Bronchial epithelial cell (primary cell): ENCODE results near the gene SLC26A4. TPM values are rescaled to one million over a fixed set of nuclear protein-coding genes. Genes with fewer than 3 reads are reported as not detected.

ENCODE experiments used
- DNase-seq: peaks from one replicate; pipeline ENCODE4 v3.0.0-alpha.2; 2010; ENCODE audit warnings: low read depth
- FAIRE-seq: peaks from 2 replicates; lab custom pipeline; 2011; peaks lifted over from hg19 to GRCh38; lab: Jason Lieb, UNC
- H3K27me3 ChIP-seq: 2 replicates; pipeline ENCODE4 v1.5.1; 2011; ENCODE audit warnings: low read length; ENCODE audit not compliant: control insufficient read depth, insufficient read depth
- H3K36me3 ChIP-seq: 2 replicates; pipeline ENCODE4 v1.5.1; 2011; ENCODE audit warnings: low read length; ENCODE audit not compliant: control insufficient read depth, insufficient read depth
- H3K4me3 ChIP-seq: 2 replicates; pipeline ENCODE4 v1.5.1; 2011; ENCODE audit warnings: mild to moderate bottlenecking, low read depth, low read length, control low read depth
- total RNA-seq: library from RNA; depleted of rRNA; stranded (reverse); fragments of >200 nt; gene quantifications from 2 replicates; pipeline ENCODE4 v1.2.1, GENCODE V29; 2014
- TF ChIP-seq, protein P1 (sequence below): IDR thresholded peaks from 2 replicates; pipeline ENCODE4 v1.5.1; 2011; ENCODE audit warnings: mild to moderate bottlenecking, moderate library complexity, low read length, control low read depth, inconsistent platforms; ENCODE audit not compliant: insufficient read depth, severe bottlenecking

The SLC26A4 gene
- total RNA-seq, 1 donor from 2014 or later, result 0.53 TPM

DNA sequence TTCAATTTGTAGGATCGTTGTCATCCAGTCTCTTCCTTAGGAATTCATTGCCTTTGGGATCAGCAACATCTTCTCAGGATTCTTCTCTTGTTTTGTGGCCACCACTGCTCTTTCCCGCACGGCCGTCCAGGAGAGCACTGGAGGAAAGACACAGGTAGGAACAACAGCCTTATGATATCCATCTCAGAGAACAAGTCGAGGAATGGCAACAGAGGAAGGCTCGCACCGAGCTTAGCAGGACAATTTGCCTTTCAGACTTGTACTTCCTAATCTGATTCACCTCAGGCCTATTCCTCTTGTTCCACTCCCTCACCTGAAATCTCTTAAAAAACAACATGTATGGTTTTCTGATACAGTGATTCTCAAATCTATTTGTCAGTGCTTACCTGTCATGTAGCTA lies 29.5 kb downstream of the SLC26A4 start:
- no peak for DNase-seq
- TF ChIP-seq, protein P1, sequence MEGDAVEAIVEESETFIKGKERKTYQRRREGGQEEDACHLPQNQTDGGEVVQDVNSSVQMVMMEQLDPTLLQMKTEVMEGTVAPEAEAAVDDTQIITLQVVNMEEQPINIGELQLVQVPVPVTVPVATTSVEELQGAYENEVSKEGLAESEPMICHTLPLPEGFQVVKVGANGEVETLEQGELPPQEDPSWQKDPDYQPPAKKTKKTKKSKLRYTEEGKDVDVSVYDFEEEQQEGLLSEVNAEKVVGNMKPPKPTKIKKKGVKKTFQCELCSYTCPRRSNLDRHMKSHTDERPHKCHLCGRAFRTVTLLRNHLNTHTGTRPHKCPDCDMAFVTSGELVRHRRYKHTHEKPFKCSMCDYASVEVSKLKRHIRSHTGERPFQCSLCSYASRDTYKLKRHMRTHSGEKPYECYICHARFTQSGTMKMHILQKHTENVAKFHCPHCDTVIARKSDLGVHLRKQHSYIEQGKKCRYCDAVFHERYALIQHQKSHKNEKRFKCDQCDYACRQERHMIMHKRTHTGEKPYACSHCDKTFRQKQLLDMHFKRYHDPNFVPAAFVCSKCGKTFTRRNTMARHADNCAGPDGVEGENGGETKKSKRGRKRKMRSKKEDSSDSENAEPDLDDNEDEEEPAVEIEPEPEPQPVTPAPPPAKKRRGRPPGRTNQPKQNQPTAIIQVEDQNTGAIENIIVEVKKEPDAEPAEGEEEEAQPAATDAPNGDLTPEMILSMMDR, result no peak
- FAIRE-seq, result no peak
- no peaks in the 10 kb centered on the region for H3K36me3 ChIP-seq
- no peak overlapping the region for H3K4me3 ChIP-seq
- peaks cover 2% of the 10 kb centered on the region for H3K27me3 ChIP-seq

DNA sequence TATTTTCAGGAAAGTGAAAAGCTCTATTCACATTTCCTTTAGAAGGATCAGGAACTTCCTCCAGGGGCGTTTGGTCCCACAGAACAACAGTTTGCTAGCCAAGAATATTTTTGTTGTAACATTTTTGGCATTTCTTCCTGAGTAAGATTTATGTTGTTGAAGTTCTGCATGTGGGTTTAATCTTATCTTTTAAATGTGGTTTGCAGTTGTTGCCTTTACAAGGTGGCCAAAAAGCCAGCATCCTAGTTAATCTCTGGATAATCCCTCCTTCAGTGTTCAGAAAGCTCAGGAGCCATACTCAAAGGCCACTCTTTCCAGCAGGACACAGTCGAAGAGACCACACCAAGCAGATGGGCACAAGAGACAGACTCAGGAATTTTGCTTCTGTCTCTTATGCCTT lies 30.0 kb downstream of the SLC26A4 start:
- Histone ChIP-seq H3K27me3 (peaks cover 2% of the 10 kb centered on the region), H3K4me3 (no peak overlapping the region), H3K36me3 (no peaks in the 10 kb centered on the region)
- TF ChIP-seq, protein P1, result no peak
- no peak for FAIRE-seq
- no peak for DNase-seq

DNA sequence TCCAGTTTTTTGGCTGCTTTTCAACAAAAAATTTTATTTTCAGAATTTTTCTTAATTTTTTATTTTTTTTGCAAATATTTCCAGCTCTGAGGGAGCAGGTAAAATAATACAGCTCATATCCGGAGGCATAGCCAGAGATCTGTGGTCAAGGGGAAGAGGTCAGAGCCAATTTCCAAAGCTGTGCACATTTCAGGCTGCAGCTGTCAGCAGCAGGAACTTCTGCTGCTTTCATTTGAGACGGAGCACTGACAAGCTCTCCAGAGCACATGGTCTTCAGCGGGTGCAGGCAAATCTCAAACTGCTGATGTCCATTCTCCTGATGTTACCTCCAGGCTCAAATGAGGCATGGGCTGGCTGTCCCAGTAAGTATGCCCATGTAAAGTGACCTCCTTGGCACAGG lies 31.1 kb downstream of the SLC26A4 start:
- Histone ChIP-seq H3K27me3 (peaks cover 2% of the 10 kb centered on the region), H3K36me3 (no peaks in the 10 kb centered on the region), H3K4me3 (no peak overlapping the region)
- DNase-seq (no peak), FAIRE-seq (no peak)
- TF ChIP-seq, protein P1, result no peak

DNA sequence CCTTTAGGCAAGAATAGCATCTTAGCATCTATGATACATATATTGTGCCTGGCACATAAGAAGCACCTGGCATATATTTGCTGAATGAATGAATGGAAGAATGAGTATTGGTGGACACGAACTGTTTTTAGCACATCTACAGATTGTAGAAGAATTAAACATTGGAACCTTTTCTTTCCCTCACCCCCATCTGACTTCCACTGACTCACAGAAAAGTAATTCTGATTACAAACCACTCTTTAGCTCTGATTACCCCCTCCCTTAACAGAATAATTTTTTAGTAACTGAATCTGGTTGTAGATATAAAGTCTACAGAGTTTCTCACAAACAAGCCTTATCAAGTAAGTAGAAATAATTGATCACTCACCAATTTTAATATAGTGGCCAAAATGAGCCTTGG lies 31.9 kb downstream of the SLC26A4 start:
- Histone ChIP-seq H3K36me3 (no peaks in the 10 kb centered on the region), H3K4me3 (no peak overlapping the region), H3K27me3 (peaks cover 2% of the 10 kb centered on the region)
- FAIRE-seq (no peak), DNase-seq (no peak)
- TF ChIP-seq, protein P1, result no peak

DNA sequence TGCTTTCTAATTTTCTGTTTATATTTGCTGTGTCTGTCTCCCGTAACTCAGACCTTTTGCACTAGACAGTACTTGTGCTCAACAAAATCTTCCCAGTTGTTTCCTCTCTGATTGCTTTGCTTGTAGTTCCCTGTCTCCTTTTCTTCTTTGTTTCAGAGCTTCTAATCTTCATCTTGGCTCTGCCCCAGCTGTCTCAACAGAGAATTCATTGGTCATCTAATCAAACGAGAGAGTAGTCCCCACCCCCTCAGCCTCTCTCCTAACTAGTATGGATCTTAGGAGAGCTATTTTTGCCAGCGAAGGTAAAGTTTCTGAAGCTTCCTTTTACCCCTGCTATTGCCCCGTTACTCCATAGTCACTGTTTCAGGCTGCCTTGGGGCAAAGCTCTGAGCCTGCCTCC lies 32.8 kb downstream of the SLC26A4 start:
- no peak for DNase-seq
- Histone ChIP-seq H3K4me3 (no peak overlapping the region), H3K36me3 (no peaks in the 10 kb centered on the region), H3K27me3 (peaks cover 2% of the 10 kb centered on the region)
- FAIRE-seq, result no peak
- TF ChIP-seq, protein P1, result no peak

DNA sequence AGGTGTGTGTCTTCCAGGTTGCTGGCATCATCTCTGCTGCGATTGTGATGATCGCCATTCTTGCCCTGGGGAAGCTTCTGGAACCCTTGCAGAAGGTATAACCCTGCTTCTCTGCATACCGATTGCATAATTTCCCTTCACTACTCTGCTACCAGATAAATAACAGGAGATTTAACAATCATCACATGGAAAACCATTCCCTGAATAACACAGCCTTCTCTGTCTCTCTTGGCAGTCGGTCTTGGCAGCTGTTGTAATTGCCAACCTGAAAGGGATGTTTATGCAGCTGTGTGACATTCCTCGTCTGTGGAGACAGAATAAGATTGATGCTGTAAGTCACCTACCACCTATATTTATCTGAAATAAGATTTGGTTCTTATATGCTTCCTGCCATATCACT lies 33.8 kb downstream of the SLC26A4 start:
- H3K27me3 ChIP-seq, result peaks cover 2% of the 10 kb centered on the region
- H3K36me3 ChIP-seq, result no peaks in the 10 kb centered on the region
- no peak for FAIRE-seq
- no peak for DNase-seq
- TF ChIP-seq, protein P1, result no peak
- no peak overlapping the region for H3K4me3 ChIP-seq
